CD4-positive, alpha-beta T cell treated with Interleukin-21 for 1 hour (primary cell): Measurements from ENCODE around the gene IDH2.

ENCODE experiments used
- DNase-seq: peaks from one replicate; pipeline ENCODE4 v3.0.0-alpha.2; 2020

The IDH2 gene

DNA sequence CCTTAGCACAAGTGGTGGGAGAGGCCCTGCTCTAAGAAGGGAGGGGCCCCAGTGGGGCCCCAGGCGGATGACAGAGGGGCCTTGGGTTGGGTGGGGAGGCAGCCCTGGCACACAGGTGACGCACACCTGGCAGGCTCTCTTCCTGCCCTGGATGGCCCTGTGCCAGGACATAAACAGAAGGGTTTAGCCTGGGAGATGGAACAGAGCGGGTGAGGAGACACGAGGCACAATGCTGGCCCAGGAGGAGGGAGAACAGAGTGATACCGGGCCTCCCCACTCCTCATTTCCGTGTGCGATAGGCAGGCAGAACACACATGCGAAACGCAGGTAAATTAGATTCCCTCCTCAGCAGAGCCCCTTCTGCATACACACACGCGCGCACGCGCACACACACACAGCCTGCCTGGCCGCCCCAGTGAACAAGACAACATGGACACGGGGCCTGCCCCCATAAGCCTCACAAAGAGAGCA is 39.8 kb downstream of the IDH2 start:
- DNase-seq = peak; percentile 42

- DNase-seq = peak; percentile 57
These were observed 40.2 kb downstream of the IDH2 start for GRCh38 chr15:90062023-90062442.

GRCh38 chr15:90060797-90061196 is 41.5 kb downstream of the IDH2 start:
- DNase-seq = no peak

GRCh38 chr15:90059208-90059985 is 42.9 kb downstream of the IDH2 start:
- peak; percentile 80 for DNase-seq

DNA sequence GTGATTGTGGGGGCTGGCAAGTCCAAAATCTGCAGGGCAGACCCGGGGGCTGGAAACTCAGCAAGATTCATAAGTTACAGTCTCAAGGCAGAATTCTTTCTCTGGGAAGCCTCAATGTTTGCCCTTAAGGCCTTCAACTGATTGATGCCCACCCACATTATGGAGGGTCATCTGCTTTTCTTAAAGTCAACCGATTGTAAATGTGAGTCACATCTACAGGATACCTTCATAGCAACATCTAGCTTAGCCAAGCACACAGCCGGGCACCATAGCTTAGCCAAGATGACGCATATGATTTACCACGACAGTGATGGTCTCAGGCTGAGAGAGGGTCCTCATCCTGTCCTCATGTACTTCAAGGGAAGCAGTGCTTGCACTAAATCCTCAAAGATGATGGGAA is 43.5 kb downstream of the IDH2 start:
- no peak for DNase-seq

GRCh38 chr15:90058308-90058707 is 44.0 kb downstream of the IDH2 start:
- DNase-seq = no peak

GRCh38 chr15:90056529-90056928 is 45.7 kb downstream of the IDH2 start:
- DNase-seq = no peak

DNA sequence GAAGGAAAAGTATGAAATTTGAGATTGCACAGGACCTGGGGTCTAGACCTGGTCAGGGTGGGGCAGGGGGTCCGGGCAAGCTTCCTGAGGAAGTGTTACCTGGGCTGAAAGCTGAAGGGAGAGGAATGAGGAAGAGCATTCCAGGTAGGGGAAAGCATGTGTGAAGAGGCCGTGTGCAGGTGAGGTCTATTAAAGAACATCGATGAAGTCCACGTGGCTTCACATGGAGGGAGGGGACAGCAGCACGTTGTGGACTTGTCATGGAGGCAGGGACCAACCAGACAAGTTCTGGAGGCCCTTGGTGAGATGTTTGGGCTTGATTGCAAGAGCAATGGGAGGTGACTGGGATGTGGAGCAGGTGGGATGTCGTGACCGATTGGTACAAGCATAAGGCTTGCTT is 47.1 kb downstream of the IDH2 start:
- DNase-seq = no peak

GRCh38 chr15:90054618-90055097 is 47.6 kb downstream of the IDH2 start:
- no peak for DNase-seq

DNA sequence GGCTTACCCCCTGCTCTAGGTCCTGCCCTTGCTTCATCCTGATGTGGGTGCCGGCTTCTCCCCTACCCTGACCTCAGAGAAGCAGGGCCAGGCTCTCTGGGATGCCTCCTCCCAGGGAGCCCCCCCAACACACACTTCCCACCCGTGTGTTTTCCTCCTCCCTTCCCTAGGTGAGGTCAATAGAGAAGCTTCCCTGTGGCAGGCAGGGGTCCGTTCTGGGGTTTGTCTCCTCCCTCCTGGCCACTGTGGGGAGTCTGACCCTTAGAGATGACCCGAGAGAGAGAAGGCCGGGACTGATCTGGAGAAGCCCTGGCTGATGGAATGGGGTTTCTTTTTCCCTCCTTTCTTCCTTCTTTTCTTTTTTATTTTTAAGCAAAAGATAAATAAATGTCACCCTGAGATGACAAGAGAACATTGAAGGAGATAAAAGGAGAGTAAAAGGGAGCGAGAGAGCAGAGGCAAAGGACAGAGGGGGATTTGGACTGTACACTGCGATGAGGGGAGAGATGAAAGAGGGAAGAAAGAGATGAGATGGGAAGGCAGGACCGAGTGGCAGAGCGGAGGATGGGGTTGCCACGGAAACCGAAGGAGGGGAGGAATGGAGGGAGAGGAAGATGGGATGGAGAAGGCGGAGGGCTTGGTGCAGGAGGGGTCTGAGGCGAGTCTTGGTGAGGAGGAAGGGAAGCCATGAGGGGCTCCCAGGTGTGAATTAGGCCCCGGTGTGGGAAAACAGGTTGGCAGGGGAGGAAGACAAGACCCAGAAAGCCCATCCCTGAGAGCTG is 48.4 kb downstream of the IDH2 start:
- no peak for DNase-seq

GRCh38 chr15:90051874-90052273 is 50.4 kb downstream of the IDH2 start:
- no peak for DNase-seq

GRCh38 chr15:90049666-90050604 is 52.3 kb downstream of the IDH2 start:
- no peak for DNase-seq

DNA sequence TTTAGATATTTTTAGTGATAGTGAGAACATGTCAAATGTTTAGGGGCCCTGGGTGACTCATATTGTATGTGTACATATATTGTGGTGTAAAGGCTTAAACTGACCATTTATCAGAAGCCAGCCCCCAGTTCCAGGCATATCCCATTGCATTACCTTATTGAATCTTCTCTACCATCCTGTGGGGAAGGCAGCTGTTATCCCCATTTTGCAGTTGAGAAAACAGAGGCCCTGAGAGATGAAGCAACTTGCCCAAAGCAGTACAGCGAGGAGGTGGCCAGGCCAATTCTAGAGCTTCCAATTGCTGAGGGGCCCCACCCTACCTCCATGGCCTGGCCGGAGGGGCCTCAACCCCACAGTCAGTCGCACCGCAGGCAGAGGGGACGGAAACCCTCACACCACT is 53.2 kb downstream of the IDH2 start:
- DNase-seq = no peak

DNA sequence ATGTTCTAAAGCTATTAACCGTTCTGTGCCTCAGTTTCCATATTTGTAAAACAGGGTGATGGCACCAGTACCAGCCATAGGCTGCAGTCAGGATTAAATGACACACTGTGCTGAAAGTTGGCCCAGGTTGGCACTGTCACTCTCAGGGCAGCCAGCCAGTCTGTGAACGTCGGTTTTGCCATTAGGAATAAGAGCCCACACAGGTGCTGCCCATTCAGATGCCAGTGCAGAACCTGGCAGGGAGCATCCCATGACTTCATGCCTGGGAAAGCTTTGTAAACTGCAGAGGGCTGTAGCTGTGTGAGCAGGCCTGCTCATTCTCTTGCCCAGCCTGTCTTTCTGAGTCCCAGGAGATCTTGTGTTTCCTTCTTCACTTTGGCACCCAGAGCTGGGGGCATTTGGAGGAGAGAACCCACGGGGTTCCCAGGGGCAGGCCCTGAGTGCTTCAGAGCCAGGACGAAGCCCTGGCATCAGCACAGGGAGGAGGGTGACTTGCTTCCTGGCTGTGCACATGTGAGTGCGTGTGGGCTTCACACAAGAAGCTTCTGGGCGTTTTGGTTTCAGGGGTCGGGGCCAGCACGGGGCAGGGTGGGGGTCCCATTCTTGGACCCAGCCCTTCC is 54.2 kb downstream of the IDH2 start:
- no peak for DNase-seq

DNA sequence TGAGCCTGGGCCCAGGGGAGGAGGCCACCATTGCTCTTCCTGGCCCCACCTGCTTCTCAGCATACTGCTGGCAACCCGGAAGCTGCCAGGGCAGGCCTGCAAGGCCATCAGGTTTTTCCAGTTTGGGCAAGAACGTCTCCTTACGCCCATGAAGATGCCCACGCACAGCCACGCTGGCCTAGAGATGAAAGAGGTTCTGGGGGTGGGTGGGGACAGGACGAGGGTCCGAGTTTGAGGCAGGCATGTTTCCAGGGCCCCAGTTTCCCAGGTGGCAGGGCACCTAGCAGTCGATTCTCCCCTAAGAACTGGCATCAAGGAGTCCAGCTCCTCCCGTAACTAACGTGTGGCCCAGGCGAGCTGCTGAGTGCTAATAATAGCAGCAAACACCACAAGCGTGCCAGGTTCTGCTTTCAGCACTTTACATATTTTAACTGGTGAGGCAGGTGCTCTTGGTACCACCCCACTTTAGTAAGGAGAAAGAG is 55.3 kb downstream of the IDH2 start:
- DNase-seq = no peak

- no peak for DNase-seq
These were observed 56.0 kb downstream of the IDH2 start for GRCh38 chr15:90046289-90046688.

- no peak for DNase-seq
These were observed 57.3 kb downstream of the IDH2 start for GRCh38 chr15:90044916-90045371.

- DNase-seq = no peak
These were observed 58.1 kb downstream of the IDH2 start for GRCh38 chr15:90044191-90044590.

DNA sequence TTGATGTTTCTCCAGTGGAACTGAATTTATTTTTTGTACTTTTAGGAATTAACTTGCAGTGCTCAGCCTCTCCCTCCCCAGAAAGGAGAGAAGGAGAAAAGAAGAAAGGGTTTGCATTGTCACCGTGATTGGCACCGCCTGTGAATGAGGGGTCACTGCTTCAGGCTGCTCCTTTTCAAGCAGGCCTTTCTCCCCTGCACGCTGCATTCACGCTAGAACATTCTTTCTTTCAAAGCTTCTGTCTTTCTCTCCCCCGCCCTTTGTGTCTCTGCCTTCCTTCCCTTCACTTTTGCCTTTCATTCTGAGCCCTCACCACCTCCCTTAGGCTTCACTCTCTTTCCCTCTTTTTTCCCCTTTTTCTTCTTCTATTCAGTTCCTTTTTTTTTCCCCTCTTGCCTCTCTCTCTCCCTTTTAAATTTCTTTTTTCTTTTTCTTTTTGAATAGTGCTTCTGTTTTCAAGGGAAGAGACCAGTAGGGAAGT is 58.7 kb downstream of the IDH2 start:
- no peak for DNase-seq

GRCh38 chr15:90042766-90043529 is 59.3 kb downstream of the IDH2 start:
- DNase-seq = no peak

DNA sequence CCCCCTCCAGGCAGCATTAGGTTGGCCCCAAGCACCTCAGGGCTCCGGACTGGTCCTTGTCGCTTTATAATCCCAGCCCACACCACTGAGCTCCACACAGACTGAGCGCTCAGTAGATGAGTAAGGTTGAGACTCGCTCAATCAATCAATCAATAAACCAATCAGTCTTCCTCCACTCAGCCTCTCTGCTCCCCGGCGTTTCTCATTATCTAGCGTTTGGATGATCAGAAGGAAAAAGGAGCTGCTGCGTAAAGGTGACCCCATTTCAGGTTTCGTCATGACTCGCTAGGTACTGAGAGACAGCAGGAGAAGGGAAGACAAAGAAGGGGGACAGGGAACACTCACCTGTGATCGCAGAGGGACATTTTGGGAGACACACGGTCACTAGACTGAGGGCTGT is 59.9 kb downstream of the IDH2 start:
- DNase-seq = no peak
